IPS-18a (cell line): ENCODE data around the gene STRBP.

Experiments
- H3K27ac ChIP-seq: one replicate; pipeline ENCODE4 v1.5.1; 2013; ENCODE audit warnings: low read length
- H3K27me3 ChIP-seq: one replicate; pipeline ENCODE4 v1.6.1; 2013; ENCODE audit warnings: mild to moderate bottlenecking, low read length; ENCODE audit not compliant: control insufficient read depth, insufficient read depth
- H3K36me3 ChIP-seq: one replicate; pipeline ENCODE4 v1.6.1; 2013; ENCODE audit warnings: low read depth, low read length; ENCODE audit not compliant: control insufficient read depth
- H3K4me1 ChIP-seq: one replicate; pipeline ENCODE4 v1.6.1; 2013; ENCODE audit warnings: low read depth, low read length; ENCODE audit not compliant: control insufficient read depth
- H3K4me3 ChIP-seq: one replicate; pipeline ENCODE4 v1.5.1; 2013; ENCODE audit warnings: low read length
- H3K9ac ChIP-seq: one replicate; pipeline ENCODE4 v1.6.1; 2013; ENCODE audit warnings: mild to moderate bottlenecking, low read length, moderate library complexity
- H3K9me3 ChIP-seq: one replicate; pipeline ENCODE4 v1.6.1; 2013; ENCODE audit warnings: low read depth, low read length; ENCODE audit not compliant: control insufficient read depth

Gene STRBP

GRCh38 chr9:123162360-123162759 is 106.0 kb downstream of the STRBP start:
- H3K9ac ChIP-seq, result no peak overlapping the region
- H3K36me3 ChIP-seq, result no peaks in the 10 kb centered on the region
- H3K4me1 ChIP-seq, result no peaks in the 10 kb centered on the region
- H3K27me3 ChIP-seq, result no peaks in the 10 kb centered on the region
- no peak overlapping the region for H3K27ac ChIP-seq
- no peaks in the 10 kb centered on the region for H3K9me3 ChIP-seq
- no peak overlapping the region for H3K4me3 ChIP-seq

GRCh38 chr9:123157221-123157620 is 111.2 kb downstream of the STRBP start:
- no peak overlapping the region for H3K9ac ChIP-seq
- no peaks in the 10 kb centered on the region for H3K4me1 ChIP-seq
- H3K9me3 ChIP-seq, result no peaks in the 10 kb centered on the region
- no peak overlapping the region for H3K27ac ChIP-seq
- H3K36me3 ChIP-seq, result peaks cover 11% of the 10 kb centered on the region
- H3K27me3 ChIP-seq, result no peaks in the 10 kb centered on the region
- no peak overlapping the region for H3K4me3 ChIP-seq

GRCh38 chr9:123150708-123151503 is 117.5 kb downstream of the STRBP start:
- Histone ChIP-seq H3K36me3 (peaks cover 11% of the 10 kb centered on the region), H3K9me3 (no peaks in the 10 kb centered on the region), H3K27ac (no peak overlapping the region), H3K27me3 (no peaks in the 10 kb centered on the region), H3K4me1 (no peaks in the 10 kb centered on the region), H3K9ac (no peak overlapping the region), H3K4me3 (no peak overlapping the region)

GRCh38 chr9:123149067-123149466 is 119.3 kb downstream of the STRBP start:
- no peaks in the 10 kb centered on the region for H3K4me1 ChIP-seq
- no peak overlapping the region for H3K9ac ChIP-seq
- H3K4me3 ChIP-seq, result no peak overlapping the region
- H3K27me3 ChIP-seq, result no peaks in the 10 kb centered on the region
- peaks cover 13% of the 10 kb centered on the region for H3K36me3 ChIP-seq
- H3K27ac ChIP-seq, result no peak overlapping the region
- H3K9me3 ChIP-seq, result no peaks in the 10 kb centered on the region

GRCh38 chr9:123138163-123138562 is 130.2 kb downstream of the STRBP start:
- no peaks in the 10 kb centered on the region for H3K9me3 ChIP-seq
- H3K4me1 ChIP-seq, result no peaks in the 10 kb centered on the region
- no peak overlapping the region for H3K4me3 ChIP-seq
- peaks cover 8% of the 10 kb centered on the region for H3K36me3 ChIP-seq
- H3K9ac ChIP-seq, result no peak overlapping the region
- no peak overlapping the region for H3K27ac ChIP-seq
- no peaks in the 10 kb centered on the region for H3K27me3 ChIP-seq

GRCh38 chr9:123135430-123135829 is 133.0 kb downstream of the STRBP start:
- Histone ChIP-seq H3K4me3 (no peak overlapping the region), H3K27ac (no peak overlapping the region), H3K27me3 (no peaks in the 10 kb centered on the region), H3K9me3 (no peaks in the 10 kb centered on the region), H3K36me3 (peaks cover 31% of the 10 kb centered on the region), H3K9ac (no peak overlapping the region), H3K4me1 (no peaks in the 10 kb centered on the region)

- H3K4me1 ChIP-seq, result no peaks in the 10 kb centered on the region
- no peak overlapping the region for H3K27ac ChIP-seq
- H3K9ac ChIP-seq, result no peak overlapping the region
- no peaks in the 10 kb centered on the region for H3K27me3 ChIP-seq
- H3K9me3 ChIP-seq, result no peaks in the 10 kb centered on the region
- peaks cover 44% of the 10 kb centered on the region for H3K36me3 ChIP-seq
- no peak overlapping the region for H3K4me3 ChIP-seq
Observed at GRCh38 chr9:123132696-123133095, 135.7 kb downstream of the STRBP start.

- Histone ChIP-seq H3K9me3 (no peaks in the 10 kb centered on the region), H3K27ac (no peak overlapping the region), H3K4me3 (no peak overlapping the region), H3K4me1 (no peaks in the 10 kb centered on the region), H3K9ac (no peak overlapping the region), H3K27me3 (no peaks in the 10 kb centered on the region), H3K36me3 (peaks cover 44% of the 10 kb centered on the region)
Observed at GRCh38 chr9:123131993-123132392, 136.4 kb downstream of the STRBP start.

- Histone ChIP-seq H3K9me3 (no peaks in the 10 kb centered on the region), H3K4me3 (no peak overlapping the region), H3K36me3 (peaks cover 44% of the 10 kb centered on the region), H3K4me1 (no peaks in the 10 kb centered on the region), H3K9ac (no peak overlapping the region), H3K27ac (no peak overlapping the region), H3K27me3 (no peaks in the 10 kb centered on the region)
Observed at GRCh38 chr9:123131258-123131657, 137.1 kb downstream of the STRBP start.

GRCh38 chr9:123129423-123129822 is 139.0 kb downstream of the STRBP start:
- Histone ChIP-seq H3K27me3 (no peaks in the 10 kb centered on the region), H3K4me3 (no peak overlapping the region), H3K9me3 (no peaks in the 10 kb centered on the region), H3K4me1 (peaks cover 17% of the 10 kb centered on the region), H3K27ac (no peak overlapping the region), H3K9ac (no peak overlapping the region), H3K36me3 (peaks cover 37% of the 10 kb centered on the region)

GRCh38 chr9:123128591-123128990 is 139.8 kb downstream of the STRBP start:
- Histone ChIP-seq H3K36me3 (peaks cover 37% of the 10 kb centered on the region), H3K4me3 (no peak overlapping the region), H3K27me3 (no peaks in the 10 kb centered on the region), H3K9me3 (no peaks in the 10 kb centered on the region), H3K27ac (no peak overlapping the region), H3K9ac (no peak overlapping the region), H3K4me1 (peaks cover 21% of the 10 kb centered on the region)

- peaks cover 30% of the 10 kb centered on the region for H3K36me3 ChIP-seq
- no peak overlapping the region for H3K27ac ChIP-seq
Observed at GRCh38 chr9:123127512-123128075, 140.8 kb downstream of the STRBP start.

More at GRCh38 chr9:123127512-123128075, 140.8 kb downstream of the STRBP start:
- H3K27me3 ChIP-seq, result no peaks in the 10 kb centered on the region
- peaks cover 21% of the 10 kb centered on the region for H3K4me1 ChIP-seq
- no peak overlapping the region for H3K9ac ChIP-seq
- H3K9me3 ChIP-seq, result no peaks in the 10 kb centered on the region
- H3K4me3 ChIP-seq, result no peak overlapping the region
